ENCODE results near the gene XYLT2.

Gene XYLT2

GRCh38 chr17:50353600-50354195 lies 7.8 kb downstream of the XYLT2 start:
- no peak overlapping the region for H3K27ac ChIP-seq (ENCODE audit: low read length)
- no peak overlapping the region for H3K9ac ChIP-seq (ENCODE audit: low read length)
- no peaks in the 10 kb centered on the region for H3K4me1 ChIP-seq (ENCODE audit: control insufficient read depth, low read depth, low read length)
- no peak overlapping the region for H3K4me3 ChIP-seq (ENCODE audit: low read length)
- H3K9me3 ChIP-seq (ENCODE audit: control insufficient read depth, low read depth, low read length), result no peaks in the 10 kb centered on the region
- peaks cover 38% of the 10 kb centered on the region for H3K36me3 ChIP-seq (ENCODE audit: control insufficient read depth, low read depth, low read length)
- H3K27me3 ChIP-seq (ENCODE audit: control insufficient read depth, insufficient read depth, low read length), result no peaks in the 10 kb centered on the region

- Histone ChIP-seq H3K4me3 (ENCODE audit: low read length) (no peak overlapping the region), H3K27me3 (ENCODE audit: control insufficient read depth, insufficient read depth, low read length) (no peaks in the 10 kb centered on the region), H3K27ac (ENCODE audit: low read length) (no peak overlapping the region), H3K9ac (ENCODE audit: low read length) (no peak overlapping the region), H3K36me3 (ENCODE audit: control insufficient read depth, low read depth, low read length) (peaks cover 42% of the 10 kb centered on the region), H3K9me3 (ENCODE audit: control insufficient read depth, low read depth, low read length) (no peaks in the 10 kb centered on the region), H3K4me1 (ENCODE audit: control insufficient read depth, low read depth, low read length) (no peaks in the 10 kb centered on the region)
These were observed 8.3 kb downstream of the XYLT2 start for GRCh38 chr17:50354198-50354597.

GRCh38 chr17:50354776-50355175 lies 8.8 kb downstream of the XYLT2 start:
- Histone ChIP-seq H3K4me1 (ENCODE audit: control insufficient read depth, low read depth, low read length) (no peaks in the 10 kb centered on the region), H3K9ac (ENCODE audit: low read length) (no peak overlapping the region), H3K36me3 (ENCODE audit: control insufficient read depth, low read depth, low read length) (peaks cover 48% of the 10 kb centered on the region), H3K9me3 (ENCODE audit: control insufficient read depth, low read depth, low read length) (no peaks in the 10 kb centered on the region), H3K27me3 (ENCODE audit: control insufficient read depth, insufficient read depth, low read length) (no peaks in the 10 kb centered on the region), H3K4me3 (ENCODE audit: low read length) (no peak overlapping the region), H3K27ac (ENCODE audit: low read length) (no peak overlapping the region)

- Histone ChIP-seq H3K27ac (ENCODE audit: low read length) (no peak overlapping the region), H3K9ac (ENCODE audit: low read length) (no peak overlapping the region), H3K36me3 (ENCODE audit: control insufficient read depth, low read depth, low read length) (peaks cover 51% of the 10 kb centered on the region), H3K4me3 (ENCODE audit: low read length) (no peak overlapping the region), H3K27me3 (ENCODE audit: control insufficient read depth, insufficient read depth, low read length) (no peaks in the 10 kb centered on the region), H3K4me1 (ENCODE audit: control insufficient read depth, low read depth, low read length) (no peaks in the 10 kb centered on the region), H3K9me3 (ENCODE audit: control insufficient read depth, low read depth, low read length) (no peaks in the 10 kb centered on the region)
These were observed 9.4 kb downstream of the XYLT2 start for GRCh38 chr17:50355336-50355700.

GRCh38 chr17:50355701-50356341 lies 9.9 kb downstream of the XYLT2 start:
- no peak overlapping the region for H3K27ac ChIP-seq (ENCODE audit: low read length)
- no peaks in the 10 kb centered on the region for H3K9me3 ChIP-seq (ENCODE audit: control insufficient read depth, low read depth, low read length)
- H3K4me1 ChIP-seq (ENCODE audit: control insufficient read depth, low read depth, low read length), result no peaks in the 10 kb centered on the region
- H3K4me3 ChIP-seq (ENCODE audit: low read length), result no peak overlapping the region
- H3K36me3 ChIP-seq (ENCODE audit: control insufficient read depth, low read depth, low read length), result peaks cover 51% of the 10 kb centered on the region
- H3K9ac ChIP-seq (ENCODE audit: low read length), result no peak overlapping the region
- H3K27me3 ChIP-seq (ENCODE audit: control insufficient read depth, insufficient read depth, low read length), result no peaks in the 10 kb centered on the region

- Histone ChIP-seq H3K4me1 (ENCODE audit: control insufficient read depth, low read depth, low read length) (no peaks in the 10 kb centered on the region), H3K36me3 (ENCODE audit: control insufficient read depth, low read depth, low read length) (peaks cover 51% of the 10 kb centered on the region), H3K27me3 (ENCODE audit: control insufficient read depth, insufficient read depth, low read length) (no peaks in the 10 kb centered on the region), H3K9me3 (ENCODE audit: control insufficient read depth, low read depth, low read length) (no peaks in the 10 kb centered on the region), H3K9ac (ENCODE audit: low read length) (no peak overlapping the region), H3K4me3 (ENCODE audit: low read length) (no peak overlapping the region), H3K27ac (ENCODE audit: low read length) (no peak overlapping the region)
These were observed 10.5 kb downstream of the XYLT2 start for GRCh38 chr17:50356418-50356817.

- no peak overlapping the region for H3K9ac ChIP-seq (ENCODE audit: low read length)
- no peak overlapping the region for H3K27ac ChIP-seq (ENCODE audit: low read length)
- H3K27me3 ChIP-seq (ENCODE audit: control insufficient read depth, insufficient read depth, low read length), result no peaks in the 10 kb centered on the region
- H3K4me1 ChIP-seq (ENCODE audit: control insufficient read depth, low read depth, low read length), result no peaks in the 10 kb centered on the region
- H3K4me3 ChIP-seq (ENCODE audit: low read length), result no peak overlapping the region
- H3K36me3 ChIP-seq (ENCODE audit: control insufficient read depth, low read depth, low read length), result peaks cover 51% of the 10 kb centered on the region
- H3K9me3 ChIP-seq (ENCODE audit: control insufficient read depth, low read depth, low read length), result no peaks in the 10 kb centered on the region
These were observed 11.1 kb downstream of the XYLT2 start for GRCh38 chr17:50356892-50357510.

- Histone ChIP-seq H3K4me1 (ENCODE audit: control insufficient read depth, low read depth, low read length) (peaks cover 3% of the 10 kb centered on the region), H3K9ac (ENCODE audit: low read length) (no peak overlapping the region), H3K36me3 (ENCODE audit: control insufficient read depth, low read depth, low read length) (peaks cover 51% of the 10 kb centered on the region), H3K27me3 (ENCODE audit: control insufficient read depth, insufficient read depth, low read length) (no peaks in the 10 kb centered on the region), H3K4me3 (ENCODE audit: low read length) (no peak overlapping the region), H3K27ac (ENCODE audit: low read length) (no peak overlapping the region), H3K9me3 (ENCODE audit: control insufficient read depth, low read depth, low read length) (no peaks in the 10 kb centered on the region)
These were observed 12.3 kb downstream of the XYLT2 start for GRCh38 chr17:50358177-50358576.

GRCh38 chr17:50359005-50359699 lies 13.2 kb downstream of the XYLT2 start:
- Histone ChIP-seq H3K9ac (ENCODE audit: low read length) (no peak overlapping the region), H3K4me1 (ENCODE audit: control insufficient read depth, low read depth, low read length) (peaks cover 11% of the 10 kb centered on the region), H3K27ac (ENCODE audit: low read length) (no peak overlapping the region), H3K4me3 (ENCODE audit: low read length) (no peak overlapping the region), H3K27me3 (ENCODE audit: control insufficient read depth, insufficient read depth, low read length) (no peaks in the 10 kb centered on the region), H3K36me3 (ENCODE audit: control insufficient read depth, low read depth, low read length) (peaks cover 47% of the 10 kb centered on the region), H3K9me3 (ENCODE audit: control insufficient read depth, low read depth, low read length) (no peaks in the 10 kb centered on the region)

- Histone ChIP-seq H3K27me3 (ENCODE audit: control insufficient read depth, insufficient read depth, low read length) (no peaks in the 10 kb centered on the region), H3K4me3 (ENCODE audit: low read length) (no peak overlapping the region), H3K27ac (ENCODE audit: low read length) (no peak overlapping the region), H3K36me3 (ENCODE audit: control insufficient read depth, low read depth, low read length) (peaks cover 39% of the 10 kb centered on the region), H3K4me1 (ENCODE audit: control insufficient read depth, low read depth, low read length) (peaks cover 12% of the 10 kb centered on the region), H3K9ac (ENCODE audit: low read length) (no peak overlapping the region), H3K9me3 (ENCODE audit: control insufficient read depth, low read depth, low read length) (no peaks in the 10 kb centered on the region)
These were observed 14.1 kb downstream of the XYLT2 start for GRCh38 chr17:50359998-50360461.

- Histone ChIP-seq H3K9ac (ENCODE audit: low read length) (no peak overlapping the region), H3K9me3 (ENCODE audit: control insufficient read depth, low read depth, low read length) (no peaks in the 10 kb centered on the region), H3K36me3 (ENCODE audit: control insufficient read depth, low read depth, low read length) (peaks cover 34% of the 10 kb centered on the region), H3K4me1 (ENCODE audit: control insufficient read depth, low read depth, low read length) (peaks cover 12% of the 10 kb centered on the region), H3K27me3 (ENCODE audit: control insufficient read depth, insufficient read depth, low read length) (no peaks in the 10 kb centered on the region), H3K27ac (ENCODE audit: low read length) (no peak overlapping the region), H3K4me3 (ENCODE audit: low read length) (no peak overlapping the region)
These were observed 14.7 kb downstream of the XYLT2 start for GRCh38 chr17:50360486-50361115.
